HL-60/S4 (cell line): ENCODE results near the gene COPB2.

Experiments used
- in situ Hi-C: fragments of 300-500 bp; cut with MboI; formaldehyde crosslinking; loops from 2 replicates; pipeline ENCODE4 v1.14.3; 2022; ENCODE audit warnings: low sequenced_read_pairs

Gene COPB2

DNA sequence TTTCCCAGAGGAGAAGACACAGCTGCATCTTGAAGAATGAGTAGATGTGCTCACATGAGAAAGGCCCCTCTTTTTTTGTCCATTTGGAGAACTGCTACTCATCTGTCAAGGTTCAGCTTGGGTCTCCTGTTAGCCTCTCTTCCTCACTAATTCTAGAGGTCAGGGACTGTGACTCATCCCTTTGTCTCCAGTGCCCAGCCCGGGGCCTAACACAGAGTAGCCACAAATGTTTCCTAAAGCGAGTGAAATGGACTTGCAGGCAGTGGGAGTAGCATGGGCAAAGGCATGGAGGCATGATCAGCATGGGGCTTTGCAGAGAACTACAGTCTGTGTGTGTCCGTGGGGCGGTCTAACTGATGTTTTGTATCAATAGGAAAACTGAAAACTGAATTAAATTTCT is 79.6 kb downstream of the COPB2 start:
- in situ Hi-C loops: no loop called here

- in situ Hi-C loops: no loop called here
These were observed 80.3 kb downstream of the COPB2 start for GRCh38 chr3:139309061-139309591.

DNA sequence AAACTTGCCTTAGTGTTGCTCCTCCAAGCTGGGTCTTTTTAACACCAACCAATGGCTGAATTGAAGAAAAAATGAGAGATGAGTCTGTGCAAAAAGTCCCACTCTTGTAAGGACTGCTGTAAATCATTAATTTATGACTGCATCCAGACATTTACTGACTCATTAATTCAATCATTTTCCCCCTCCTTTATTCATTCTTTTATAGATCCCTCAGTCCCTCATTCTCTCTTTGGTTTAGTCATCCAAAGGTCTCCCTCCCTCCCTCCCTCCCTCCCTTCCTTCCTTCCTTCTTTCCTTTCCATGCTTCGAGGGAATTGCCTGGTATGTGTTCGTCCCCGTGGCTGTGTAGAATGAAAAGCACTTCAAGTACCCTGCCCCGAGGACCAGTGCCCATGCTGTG is 80.9 kb downstream of the COPB2 start:
- in situ Hi-C loops: no loop called here

- in situ Hi-C loops: no loop called here
These were observed 81.6 kb downstream of the COPB2 start for GRCh38 chr3:139307601-139308555.
